Activated T-helper 1 cell treated with anti-CD3 and anti-CD28 coated beads, Interleukin-12 subunit alpha, Interleukin-12 subunit beta, Interleukin-2, Interleukin-4 antibody, amounts not matched to agents 30 ng/mL and 10 ng/mL and 1 ng/mL, durations not matched to agents 14 hours and 24 hours and 36 hours (primary cell): ENCODE results near the gene CBFA2T3. TPM values are rescaled to one million over a fixed set of nuclear protein-coding genes. Genes with fewer than 3 reads are reported as not detected.

Experiments
- DNase-seq: peaks from one replicate; pipeline ENCODE4 v3.0.0; 2021; ENCODE audit warnings: low spot score
- H3K27ac Mint-ChIP-seq: one replicate; pipeline ENCODE4 v1.8.0; 2021; ENCODE audit warnings: mild to moderate bottlenecking, mixed read lengths
- H3K27me3 Mint-ChIP-seq: one replicate; pipeline ENCODE4 v1.8.0; 2022; ENCODE audit warnings: mild to moderate bottlenecking, moderate library complexity, mixed read lengths; ENCODE audit not compliant: insufficient read depth
- H3K36me3 Mint-ChIP-seq: one replicate; pipeline ENCODE4 v1.8.0; 2021; ENCODE audit warnings: low read depth, mixed read lengths
- H3K4me1 Mint-ChIP-seq: one replicate; pipeline ENCODE4 v1.8.0; 2021; ENCODE audit warnings: low read depth, mixed read lengths
- H3K4me3 Mint-ChIP-seq: one replicate; pipeline ENCODE4 v1.8.0; 2021; ENCODE audit warnings: mild to moderate bottlenecking, moderate library complexity, mixed read lengths
- H3K9me3 Mint-ChIP-seq: one replicate; pipeline ENCODE4 v1.8.0; 2021; ENCODE audit warnings: mixed read lengths
- intact Hi-C: fragments of 100-400 bp; cut with micrococcal nuclease; formaldehyde crosslinking; loops from one replicate; pipeline ENCODE4 v1.15.1; 2024
- total RNA-seq: library from RNA; stranded (reverse); gene quantifications from 2 replicates; pipeline ENCODE4 v1.2.3, GENCODE V29; 2022

The CBFA2T3 gene
- total RNA-seq, 1 donor from 2014 or later: not detected

GRCh38 chr16:88988980-88989811, 12.2 kb upstream of the CBFA2T3 start:
- Mint-ChIP-seq H3K4me3 (no peak overlapping the region), H3K9me3 (no peaks in the 10 kb centered on the region), H3K27ac (no peak overlapping the region), H3K27me3 (peaks cover 3% of the 10 kb centered on the region), H3K4me1 (no peaks in the 10 kb centered on the region), H3K36me3 (no peaks in the 10 kb centered on the region)
- intact Hi-C loops: no loop called here
- no peak for DNase-seq

- Mint-ChIP-seq H3K36me3 (no peaks in the 10 kb centered on the region), H3K27me3 (peaks cover 4% of the 10 kb centered on the region), H3K9me3 (no peaks in the 10 kb centered on the region), H3K4me1 (no peaks in the 10 kb centered on the region), H3K4me3 (no peak overlapping the region), H3K27ac (no peak overlapping the region)
- DNase-seq: no peak
- intact Hi-C loops: no loop called here
Measured at GRCh38 chr16:88985521-88985920, 8.5 kb upstream of the CBFA2T3 start.

- intact Hi-C loops: no loop called here
- Mint-ChIP-seq H3K4me1 (no peaks in the 10 kb centered on the region), H3K4me3 (no peak overlapping the region), H3K36me3 (no peaks in the 10 kb centered on the region), H3K9me3 (no peaks in the 10 kb centered on the region), H3K27me3 (peaks cover 3% of the 10 kb centered on the region), H3K27ac (no peak overlapping the region)
- no peak for DNase-seq
Measured at GRCh38 chr16:88983771-88984687, 7.0 kb upstream of the CBFA2T3 start.

- DNase-seq: no peak
- H3K9me3 Mint-ChIP-seq: no peaks in the 10 kb centered on the region
Measured at GRCh38 chr16:88983165-88983564, 6.2 kb upstream of the CBFA2T3 start.

GRCh38 chr16:88982286-88983084, 5.5 kb upstream of the CBFA2T3 start:
- H3K27me3 Mint-ChIP-seq: peaks cover 3% of the 10 kb centered on the region
- no peaks in the 10 kb centered on the region for H3K36me3 Mint-ChIP-seq
- no peaks in the 10 kb centered on the region for H3K9me3 Mint-ChIP-seq
- H3K4me3 Mint-ChIP-seq: no peak overlapping the region
- no peaks in the 10 kb centered on the region for H3K4me1 Mint-ChIP-seq
- intact Hi-C loops: no loop called here
- no peak for DNase-seq
- no peak overlapping the region for H3K27ac Mint-ChIP-seq

More at GRCh38 chr16:88983165-88983564, 6.2 kb upstream of the CBFA2T3 start:
- Mint-ChIP-seq H3K27ac (no peak overlapping the region), H3K27me3 (peaks cover 3% of the 10 kb centered on the region), H3K4me1 (no peaks in the 10 kb centered on the region), H3K36me3 (no peaks in the 10 kb centered on the region), H3K4me3 (no peak overlapping the region)
- intact Hi-C loops: no loop called here

GRCh38 chr16:88979353-88980015, 2.5 kb upstream of the CBFA2T3 start:
- intact Hi-C loops: no loop called here
- DNase-seq: no peak
- Mint-ChIP-seq H3K27ac (no peak overlapping the region), H3K9me3 (no peaks in the 10 kb centered on the region), H3K4me1 (no peaks in the 10 kb centered on the region), H3K27me3 (peaks cover 9% of the 10 kb centered on the region), H3K4me3 (no peak overlapping the region), H3K36me3 (no peaks in the 10 kb centered on the region)

GRCh38 chr16:88978608-88979346, 1.8 kb upstream of the CBFA2T3 start:
- Mint-ChIP-seq H3K4me1 (no peaks in the 10 kb centered on the region), H3K36me3 (no peaks in the 10 kb centered on the region), H3K27me3 (peaks cover 12% of the 10 kb centered on the region), H3K4me3 (no peak overlapping the region), H3K9me3 (no peaks in the 10 kb centered on the region), H3K27ac (no peak overlapping the region)
- intact Hi-C loops: no loop called here
- DNase-seq: no peak

- intact Hi-C loops: no loop called here
- Mint-ChIP-seq H3K27me3 (peaks cover 12% of the 10 kb centered on the region), H3K4me1 (no peaks in the 10 kb centered on the region), H3K4me3 (no peak overlapping the region), H3K27ac (no peak overlapping the region), H3K9me3 (no peaks in the 10 kb centered on the region), H3K36me3 (no peaks in the 10 kb centered on the region)
- no peak for DNase-seq
Measured at GRCh38 chr16:88977812-88978607, 1.0 kb upstream of the CBFA2T3 start.

GRCh38 chr16:88976366-88977017, 515 bp downstream of the CBFA2T3 start:
- no peak for DNase-seq
- intact Hi-C loops: no loop called here
- H3K27me3 Mint-ChIP-seq: peaks cover 12% of the 10 kb centered on the region
- no peaks in the 10 kb centered on the region for H3K4me1 Mint-ChIP-seq
- H3K27ac Mint-ChIP-seq: no peak overlapping the region
- H3K9me3 Mint-ChIP-seq: no peaks in the 10 kb centered on the region
- no peaks in the 10 kb centered on the region for H3K36me3 Mint-ChIP-seq
- no peak overlapping the region for H3K4me3 Mint-ChIP-seq

- no peak overlapping the region for H3K27ac Mint-ChIP-seq
- DNase-seq: no peak
- intact Hi-C loops: no loop called here
- H3K4me1 Mint-ChIP-seq: no peaks in the 10 kb centered on the region
- no peak overlapping the region for H3K4me3 Mint-ChIP-seq
- H3K9me3 Mint-ChIP-seq: no peaks in the 10 kb centered on the region
- H3K36me3 Mint-ChIP-seq: no peaks in the 10 kb centered on the region
- H3K27me3 Mint-ChIP-seq: peaks cover 14% of the 10 kb centered on the region
Measured at GRCh38 chr16:88975511-88976061, 1.4 kb downstream of the CBFA2T3 start.

- Mint-ChIP-seq H3K36me3 (no peaks in the 10 kb centered on the region), H3K27ac (no peak overlapping the region), H3K4me1 (no peaks in the 10 kb centered on the region), H3K9me3 (no peaks in the 10 kb centered on the region), H3K27me3 (peaks cover 15% of the 10 kb centered on the region), H3K4me3 (no peak overlapping the region)
- DNase-seq: no peak
- intact Hi-C loops: no loop called here
Measured at GRCh38 chr16:88974916-88975215, 2.1 kb downstream of the CBFA2T3 start.
